Large intestine (tissue), 3 donors: Measurements from ENCODE around the gene UBL7. TPM values are rescaled to one million over a fixed set of nuclear protein-coding genes. Genes with fewer than 3 reads are reported as not detected.

Source experiments
- DNase-seq, 2 donors: peaks; one replicate each; pipeline versions ENCODE4 v3.0.0 to v3.0.0-alpha.2; 2013
- H3K27ac ChIP-seq: one replicate; pipeline ENCODE4 v1.5.1; 2013; ENCODE audit warnings: low read length
- H3K27me3 ChIP-seq: 2 replicates; pipeline ENCODE4 v1.6.1; 2013; ENCODE audit warnings: low read length; ENCODE audit not compliant: control insufficient read depth, insufficient read depth
- H3K36me3 ChIP-seq: 2 replicates; pipeline ENCODE4 v1.6.1; 2013; ENCODE audit warnings: low read length; ENCODE audit not compliant: control insufficient read depth, insufficient read depth
- H3K4me1 ChIP-seq: one replicate; pipeline ENCODE4 v1.6.1; 2013; ENCODE audit warnings: low read length; ENCODE audit not compliant: control insufficient read depth, insufficient read depth
- H3K4me3 ChIP-seq: one replicate; pipeline ENCODE4 v1.5.1; 2013; ENCODE audit warnings: low read length
- H3K9me3 ChIP-seq: one replicate; pipeline ENCODE4 v1.6.1; 2013; ENCODE audit warnings: mild to moderate bottlenecking, low read depth, low read length, moderate library complexity; ENCODE audit not compliant: control insufficient read depth
- WGBS: methylation state at CpG from one replicate; pipeline ENCODE4 v1.1.5; 2013; ENCODE audit warnings: low lambda C conversion rate; ENCODE audit not compliant: insufficient coverage; 5-methylcytosine and 5-hydroxymethylcytosine counted together
- polyA plus RNA-seq: library from polyadenylated mRNA; unstranded; fragments of 120-200 nt; gene quantifications from one replicate; pipeline ENCODE4 v1.2.1, GENCODE V29; 2013

Gene UBL7
- polyA plus RNA-seq, 1 donor: 41.2 TPM

DNA sequence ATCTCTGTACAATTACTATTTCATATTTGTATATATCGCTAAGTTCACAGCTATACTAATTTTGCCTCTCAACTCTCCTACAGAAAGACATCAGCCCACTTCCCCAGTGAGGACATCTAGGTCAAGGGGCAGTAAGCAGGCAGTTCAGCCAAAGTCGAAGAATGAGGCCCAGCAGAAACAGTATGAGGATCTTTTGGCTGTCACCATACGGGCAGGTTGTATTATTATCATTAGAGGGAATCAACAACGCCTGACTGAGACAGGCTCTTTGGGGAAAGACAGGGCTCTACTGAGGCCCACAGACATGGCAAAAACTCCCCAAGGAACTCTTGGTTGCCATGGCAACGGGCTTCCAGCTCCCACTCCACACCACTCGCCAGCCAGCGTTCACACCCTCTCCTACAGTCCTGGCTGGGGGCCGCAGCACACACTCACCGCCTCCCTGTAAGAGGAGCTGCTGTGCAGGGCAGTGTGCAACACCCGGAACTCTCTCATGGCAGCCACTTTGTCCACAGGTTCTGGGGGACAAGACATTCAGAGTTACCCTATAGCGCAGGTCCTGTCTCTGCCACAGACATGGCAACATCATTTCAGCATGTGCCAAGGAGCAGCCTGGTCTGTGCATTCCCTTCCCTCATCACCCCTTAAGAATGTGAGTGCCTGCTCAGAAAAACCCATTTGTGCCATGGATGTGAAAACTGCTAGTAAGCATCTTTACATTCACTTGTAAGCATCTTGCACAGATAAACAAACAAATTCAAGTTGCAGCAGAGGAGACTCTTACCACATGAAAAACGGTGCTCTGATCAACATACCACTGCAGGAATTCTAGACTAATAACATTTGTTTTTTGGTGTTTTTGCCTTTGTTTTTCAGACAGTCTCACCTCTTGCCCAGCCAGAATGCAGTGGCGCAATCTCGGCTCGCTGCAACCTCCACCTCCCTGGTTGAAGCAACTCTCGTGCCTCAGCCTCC lies 8.8 kb downstream of the UBL7 start:
- Histone ChIP-seq H3K27me3 (no peaks in the 10 kb centered on the region), H3K27ac (no peak overlapping the region), H3K36me3 (peaks cover 75% of the 10 kb centered on the region), H3K9me3 (no peaks in the 10 kb centered on the region), H3K4me1 (no peaks in the 10 kb centered on the region), H3K4me3 (no peak overlapping the region)
- no peak for DNase-seq
- WGBS: 90% methylated on average over 2 of the region's 16 CpGs

DNA sequence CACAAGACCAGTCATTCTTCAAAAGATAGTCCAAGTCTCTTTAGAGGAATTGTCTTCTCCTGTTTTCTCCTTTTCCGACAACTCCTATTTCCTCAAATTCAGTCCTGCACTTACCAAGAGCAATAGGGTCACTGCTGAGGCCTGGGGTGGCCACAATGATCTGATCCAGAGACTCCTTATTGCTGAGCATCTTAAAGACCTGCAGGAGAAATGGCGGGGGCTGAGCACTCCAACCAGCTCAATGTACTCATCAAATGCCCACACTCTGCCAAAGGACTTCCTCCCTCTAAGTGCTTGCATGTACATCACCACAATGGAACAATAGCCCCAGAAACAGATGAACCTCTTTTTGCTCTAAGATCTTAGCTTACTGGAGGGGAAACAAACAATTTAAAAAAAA lies 9.6 kb downstream of the UBL7 start:
- WGBS: no CpG with 5 or more reads among the region's 2 CpGs
- Histone ChIP-seq H3K4me1 (no peaks in the 10 kb centered on the region), H3K9me3 (no peaks in the 10 kb centered on the region), H3K36me3 (peaks cover 74% of the 10 kb centered on the region), H3K27ac (no peak overlapping the region), H3K4me3 (no peak overlapping the region), H3K27me3 (no peaks in the 10 kb centered on the region)
- no peak for DNase-seq

DNA sequence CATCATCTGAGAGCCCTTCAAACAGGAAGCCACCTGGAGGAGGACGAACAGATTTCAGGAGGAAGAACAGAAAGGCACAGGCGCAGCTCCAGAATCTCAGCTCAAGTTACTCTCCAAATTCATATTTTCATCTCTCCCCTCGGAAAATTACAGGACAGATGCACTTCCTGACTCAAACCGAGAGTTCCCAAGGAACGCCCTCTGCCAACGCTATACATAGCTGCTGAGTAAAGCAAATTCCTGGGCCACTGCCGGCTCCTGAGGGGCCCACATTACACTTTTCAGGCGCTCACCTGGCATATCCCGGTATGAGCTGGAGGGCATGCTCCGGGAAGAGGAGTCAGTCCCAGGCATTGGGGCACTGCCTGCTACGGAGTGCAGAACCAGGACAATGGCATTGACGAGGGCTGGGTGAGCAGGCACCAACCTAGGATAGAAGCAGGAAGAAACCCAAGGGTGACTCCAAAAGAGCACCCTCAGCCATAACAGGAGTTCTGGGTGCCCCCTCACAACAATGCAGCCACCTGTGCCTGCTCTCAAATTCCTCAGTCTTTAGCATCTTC lies 11.2 kb downstream of the UBL7 start:
- Histone ChIP-seq H3K27ac (no peak overlapping the region), H3K4me3 (no peak overlapping the region), H3K27me3 (no peaks in the 10 kb centered on the region), H3K9me3 (no peaks in the 10 kb centered on the region), H3K36me3 (peaks cover 83% of the 10 kb centered on the region), H3K4me1 (no peaks in the 10 kb centered on the region)
- DNase-seq: no peak
- WGBS: no CpG with 5 or more reads among the region's 12 CpGs

DNA sequence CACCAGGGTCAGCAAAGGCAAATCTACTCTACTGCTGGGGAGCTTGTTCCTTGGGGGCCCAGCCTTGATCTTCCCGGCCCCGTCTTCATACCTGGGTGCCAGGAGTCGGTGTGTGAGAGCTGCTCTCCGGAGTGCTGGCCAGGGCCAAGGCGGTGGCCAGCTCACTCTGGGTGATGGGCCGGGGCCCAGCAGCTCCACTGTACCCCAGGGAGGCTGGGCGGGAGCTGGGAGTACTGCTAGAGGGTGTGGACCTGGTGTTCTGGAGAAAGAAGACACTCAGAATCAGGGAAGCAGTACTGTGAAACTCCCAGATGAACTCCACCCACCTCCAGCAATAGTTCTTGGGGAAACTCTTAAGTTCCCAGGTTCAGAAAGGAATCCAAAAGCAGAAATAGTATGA lies 11.9 kb downstream of the UBL7 start:
- Histone ChIP-seq H3K4me1 (no peaks in the 10 kb centered on the region), H3K27ac (no peak overlapping the region), H3K36me3 (peaks cover 86% of the 10 kb centered on the region), H3K27me3 (no peaks in the 10 kb centered on the region), H3K4me3 (no peak overlapping the region), H3K9me3 (no peaks in the 10 kb centered on the region)
- no peak for DNase-seq
- WGBS: no CpG with 5 or more reads among the region's 7 CpGs

DNA sequence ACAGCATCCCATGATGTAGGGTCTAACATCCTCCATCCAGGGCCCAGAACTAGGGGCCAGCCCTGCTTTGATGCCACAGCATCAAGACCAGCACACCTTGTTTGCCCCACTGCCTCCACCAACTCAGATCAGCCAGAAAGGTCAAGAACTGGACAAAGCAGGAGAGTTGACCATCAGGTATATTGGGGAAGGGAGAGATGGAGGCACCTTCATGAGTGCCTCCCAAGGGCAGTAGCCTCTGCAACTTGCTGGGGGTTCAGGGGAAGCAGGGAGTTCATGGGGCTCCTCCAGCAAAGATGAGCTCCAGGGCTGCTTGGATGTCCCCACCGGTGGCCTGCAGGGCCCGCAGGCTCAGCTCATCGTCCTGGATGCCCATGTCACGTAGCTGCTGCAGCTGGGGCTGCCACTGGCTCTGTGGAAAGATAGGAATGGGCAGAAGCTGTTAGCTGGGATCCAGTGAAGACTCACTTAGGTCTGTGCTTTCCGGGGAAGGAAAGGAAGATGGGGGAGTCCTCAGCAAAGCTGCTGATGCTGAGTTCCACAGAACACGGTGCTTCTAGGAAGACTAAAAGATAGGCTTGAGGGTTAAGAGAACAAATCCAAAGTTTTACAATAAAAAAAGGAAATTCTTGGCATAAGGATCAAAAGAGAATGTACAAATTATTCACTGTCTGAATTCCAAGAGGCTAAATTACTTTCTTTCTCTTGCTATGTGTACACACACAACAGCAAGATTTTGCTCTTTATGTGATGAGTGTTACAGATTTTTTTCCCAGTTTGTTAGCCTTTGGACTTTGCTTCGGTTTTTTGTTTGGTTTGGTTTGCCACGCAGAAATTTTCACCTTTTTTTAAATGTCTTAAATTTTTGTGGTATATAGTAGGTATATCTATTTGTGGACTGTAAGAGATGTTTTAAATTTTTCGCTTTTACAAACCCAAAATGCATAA lies 14.9 kb downstream of the UBL7 start:
- 46% methylated on average over 3 of the region's 9 CpGs for WGBS
- H3K36me3 ChIP-seq: peaks cover 64% of the 10 kb centered on the region
- H3K4me3 ChIP-seq: no peak overlapping the region
- peaks cover 7% of the 10 kb centered on the region for H3K4me1 ChIP-seq
- H3K9me3 ChIP-seq: no peaks in the 10 kb centered on the region
- DNase-seq: no peak
- H3K27ac ChIP-seq: no peak overlapping the region
- H3K27me3 ChIP-seq: no peaks in the 10 kb centered on the region

DNA sequence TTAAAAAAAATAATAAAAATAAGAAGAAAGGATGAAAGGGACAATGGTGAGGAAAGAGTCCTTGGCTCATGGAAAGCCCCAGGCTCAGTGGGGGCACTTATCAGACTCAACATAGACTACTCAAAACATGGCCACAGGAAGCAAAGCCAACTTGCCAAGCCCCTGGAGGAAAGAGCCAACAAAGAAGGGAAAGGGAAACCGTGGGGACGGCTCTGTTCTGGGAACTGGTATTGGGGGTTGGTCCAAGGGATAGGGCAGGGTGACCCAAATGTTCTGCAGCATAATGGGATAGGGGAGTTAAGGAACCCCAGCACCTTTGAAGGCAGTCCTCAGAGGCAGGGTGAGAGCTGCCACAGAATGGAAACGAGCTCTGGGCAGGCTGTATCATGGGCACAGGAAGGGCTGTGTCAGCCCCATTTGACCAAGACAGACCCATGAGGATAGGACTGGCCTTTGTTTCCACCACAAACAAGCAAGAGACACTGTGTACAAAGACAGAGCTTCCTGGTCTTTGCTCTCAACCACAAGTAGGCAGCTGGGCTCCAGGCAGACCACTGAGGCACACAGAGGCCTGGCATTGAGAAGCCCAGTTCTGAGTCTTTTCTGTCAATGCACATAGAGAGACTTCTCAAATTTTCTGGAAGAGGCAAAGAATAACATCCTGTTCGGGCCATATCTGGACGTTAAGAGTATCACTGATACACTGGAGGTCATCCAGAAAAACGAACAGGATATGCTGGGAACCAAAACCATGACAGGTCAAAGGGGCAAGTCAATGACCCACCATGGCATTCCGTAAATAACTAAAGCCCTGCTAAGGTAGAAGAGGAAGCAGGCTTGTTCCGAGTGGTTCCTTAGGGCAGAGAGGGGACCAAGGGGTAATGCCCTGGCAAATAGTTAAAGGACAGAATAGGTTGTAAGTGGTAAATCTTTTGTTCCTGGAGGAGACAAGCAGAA lies 16.6 kb downstream of the UBL7 start:
- DNase-seq: no peak

DNA sequence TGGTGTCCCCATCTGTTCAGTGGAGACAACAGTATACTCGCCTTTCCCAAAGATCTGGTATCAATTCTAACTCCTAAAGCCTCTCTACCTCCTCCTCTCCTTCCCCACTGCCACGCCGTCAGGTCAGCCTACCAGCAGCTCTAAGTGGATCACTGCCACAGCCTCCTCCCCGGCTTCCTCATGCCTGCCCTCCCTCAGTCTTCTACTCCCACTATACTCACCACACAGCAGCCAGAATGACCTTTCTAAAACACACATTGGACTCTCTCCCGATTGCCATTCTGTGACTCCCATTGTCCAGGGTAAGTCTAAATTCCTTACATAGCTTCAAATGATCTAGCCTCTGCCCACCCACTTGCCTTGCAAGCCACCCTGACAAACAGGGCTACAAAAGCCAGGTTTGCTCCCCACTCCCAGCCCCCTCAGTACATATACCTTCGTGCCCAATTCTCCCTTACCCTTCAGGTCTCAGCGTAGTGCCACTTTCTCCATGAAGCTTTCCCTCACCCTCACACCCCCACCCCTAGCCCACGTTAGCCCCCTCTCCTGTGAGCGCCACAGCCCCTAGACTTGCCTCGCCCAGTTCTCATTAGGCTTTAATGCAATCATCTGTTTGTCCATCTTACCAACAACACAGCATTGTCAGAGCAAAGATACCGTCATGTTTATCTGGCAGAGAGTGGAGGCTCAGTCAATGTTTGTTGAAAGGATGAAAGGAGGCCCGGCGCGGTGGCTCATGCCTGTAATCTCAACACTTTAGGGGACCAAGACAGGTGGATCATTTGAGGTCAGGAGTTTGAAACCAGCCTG lies 17.7 kb downstream of the UBL7 start:
- no CpG with 5 or more reads among the region's 14 CpGs for WGBS
- H3K27ac ChIP-seq: no peak overlapping the region
- no peak for DNase-seq

More for the DNA sequence above, 16.6 kb downstream of the UBL7 start:
- Histone ChIP-seq H3K36me3 (peaks cover 47% of the 10 kb centered on the region), H3K4me1 (peaks cover 7% of the 10 kb centered on the region), H3K9me3 (no peaks in the 10 kb centered on the region), H3K4me3 (no peak overlapping the region), H3K27me3 (no peaks in the 10 kb centered on the region), H3K27ac (no peak overlapping the region)
- 100% methylated on average over 2 of the region's 8 CpGs for WGBS

DNA sequence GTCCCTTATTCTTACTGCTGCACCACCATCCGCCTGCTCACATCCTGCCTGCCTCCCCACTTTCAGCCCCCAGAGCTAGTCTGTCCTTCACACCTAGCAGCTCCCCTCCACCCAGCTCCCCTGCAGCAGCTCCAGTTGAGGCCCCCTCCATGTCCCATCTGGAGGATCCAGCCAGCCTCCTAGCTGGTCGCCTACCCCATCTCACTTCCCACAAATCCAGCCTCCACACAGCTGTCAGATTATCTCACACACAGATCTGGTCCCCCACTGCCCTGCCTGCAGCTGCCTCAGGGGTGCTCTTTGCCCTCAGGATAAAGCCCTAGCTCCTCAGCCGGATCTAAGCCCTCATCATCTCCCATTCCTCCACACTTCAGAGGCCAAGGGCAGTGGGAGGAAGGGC lies 18.4 kb downstream of the UBL7 start:
- H3K27me3 ChIP-seq: no peaks in the 10 kb centered on the region
- DNase-seq: no peak
- no peak overlapping the region for H3K27ac ChIP-seq
- H3K4me1 ChIP-seq: peaks cover 7% of the 10 kb centered on the region
- peaks cover 30% of the 10 kb centered on the region for H3K36me3 ChIP-seq
- no peaks in the 10 kb centered on the region for H3K9me3 ChIP-seq
- no CpG with 5 or more reads among the region's 3 CpGs for WGBS
- H3K4me3 ChIP-seq: no peak overlapping the region

More for the DNA sequence above, 17.7 kb downstream of the UBL7 start:
- no peaks in the 10 kb centered on the region for H3K9me3 ChIP-seq
- H3K36me3 ChIP-seq: peaks cover 37% of the 10 kb centered on the region
- no peak overlapping the region for H3K4me3 ChIP-seq
- peaks cover 7% of the 10 kb centered on the region for H3K4me1 ChIP-seq
- H3K27me3 ChIP-seq: no peaks in the 10 kb centered on the region

DNA sequence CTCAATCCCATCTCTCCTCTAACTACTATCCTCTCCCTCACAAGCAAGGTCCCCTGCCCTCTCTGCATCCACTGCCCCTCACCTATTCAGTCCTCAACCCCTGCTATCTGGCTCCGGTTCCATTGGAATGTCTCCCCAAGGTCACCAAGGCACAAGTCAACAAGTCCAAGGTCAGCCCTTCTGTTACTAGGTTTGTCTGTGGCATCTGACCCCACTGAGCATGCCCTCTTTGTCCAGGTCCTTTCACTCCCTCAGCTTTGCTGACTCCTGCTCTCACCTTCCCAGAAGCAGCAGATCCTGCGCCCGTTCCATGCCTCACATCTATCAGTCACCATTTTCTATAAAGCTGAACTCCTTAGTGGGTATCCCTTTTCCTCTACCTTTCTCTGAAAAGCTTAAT lies 18.9 kb downstream of the UBL7 start:
- no peaks in the 10 kb centered on the region for H3K9me3 ChIP-seq
- H3K36me3 ChIP-seq: peaks cover 24% of the 10 kb centered on the region
- 100% methylated on average over 2 of the region's 3 CpGs for WGBS
- no peak for DNase-seq
- no peaks in the 10 kb centered on the region for H3K27me3 ChIP-seq
- no peak overlapping the region for H3K27ac ChIP-seq
- no peak overlapping the region for H3K4me3 ChIP-seq
- peaks cover 7% of the 10 kb centered on the region for H3K4me1 ChIP-seq
